ENCODE data around the gene UNC80.
"Not testable (repeated sequence)": the region's sequence is repeated elsewhere in the genome, so short reads cannot be mapped to it uniquely, and the experiment has no call there.

DNA sequence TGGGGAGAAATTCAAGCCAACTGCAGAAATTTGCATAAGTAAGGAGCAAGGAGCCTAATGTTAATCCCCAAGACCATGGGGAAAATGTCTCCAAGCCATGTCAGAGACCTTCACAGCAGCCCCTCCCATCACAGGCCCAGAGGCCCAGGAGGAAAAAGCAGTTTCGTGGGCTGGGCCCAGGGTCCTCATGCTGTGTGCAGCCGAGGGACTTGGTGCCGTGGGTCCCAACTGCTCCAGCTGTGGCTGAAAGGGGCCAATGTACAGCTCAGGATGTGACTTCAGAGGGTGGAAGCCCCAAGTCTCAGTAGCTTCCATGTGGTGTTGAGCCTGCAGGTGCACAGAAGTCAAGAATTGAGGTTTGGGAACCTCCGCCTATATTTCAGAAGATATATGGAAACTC is 23.8 kb downstream of the UNC80 start:
- TF ChIP-seq, protein P1, sequence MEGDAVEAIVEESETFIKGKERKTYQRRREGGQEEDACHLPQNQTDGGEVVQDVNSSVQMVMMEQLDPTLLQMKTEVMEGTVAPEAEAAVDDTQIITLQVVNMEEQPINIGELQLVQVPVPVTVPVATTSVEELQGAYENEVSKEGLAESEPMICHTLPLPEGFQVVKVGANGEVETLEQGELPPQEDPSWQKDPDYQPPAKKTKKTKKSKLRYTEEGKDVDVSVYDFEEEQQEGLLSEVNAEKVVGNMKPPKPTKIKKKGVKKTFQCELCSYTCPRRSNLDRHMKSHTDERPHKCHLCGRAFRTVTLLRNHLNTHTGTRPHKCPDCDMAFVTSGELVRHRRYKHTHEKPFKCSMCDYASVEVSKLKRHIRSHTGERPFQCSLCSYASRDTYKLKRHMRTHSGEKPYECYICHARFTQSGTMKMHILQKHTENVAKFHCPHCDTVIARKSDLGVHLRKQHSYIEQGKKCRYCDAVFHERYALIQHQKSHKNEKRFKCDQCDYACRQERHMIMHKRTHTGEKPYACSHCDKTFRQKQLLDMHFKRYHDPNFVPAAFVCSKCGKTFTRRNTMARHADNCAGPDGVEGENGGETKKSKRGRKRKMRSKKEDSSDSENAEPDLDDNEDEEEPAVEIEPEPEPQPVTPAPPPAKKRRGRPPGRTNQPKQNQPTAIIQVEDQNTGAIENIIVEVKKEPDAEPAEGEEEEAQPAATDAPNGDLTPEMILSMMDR (conservative IDR thresholded peaks at IDR 0.05 in 1 of 2, IDR thresholded peaks at IDR 0.05 in 1 of 2; ENCODE audit: low read depth in 1 of 2, low read length in 2 of 2), result not testable (repeated sequence)
- TF ChIP-seq EZH2 (IDR thresholded peaks at IDR 0.05; ENCODE audit: low read length, missing control alignments), result not testable (repeated sequence)
